GM18505 (cell line): Measurements from ENCODE around the gene ADAM8.

ENCODE experiments used
- ATAC-seq: cut with Tn5 transposase; IDR thresholded peaks from one replicate; pipeline ENCODE4 v1.9.1; 2021; ENCODE audit not compliant: unreplicated experiment
- POLR2A ChIP-seq: IDR thresholded peaks from 4 replicates; pipeline ENCODE4 v1.6.1; 2011; ENCODE audit warnings: borderline replicate concordance; ENCODE audit not compliant: insufficient read depth, insufficient read length; ENCODE audit errors: extremely low read depth

ADAM8 gene

GRCh38 chr10:133213641-133214467, 62.8 kb downstream of the ADAM8 start:
- no peak for ATAC-seq
- no peak for TF ChIP-seq POLR2A

- TF ChIP-seq POLR2A = no peak
Observed at GRCh38 chr10:133212853-133213494, 63.7 kb downstream of the ADAM8 start.

More at GRCh38 chr10:133212853-133213494, 63.7 kb downstream of the ADAM8 start:
- ATAC-seq = no peak
